GM21447 (cell line): ENCODE data around the gene PCSK5.
"Not testable (repeated sequence)": the region's sequence is repeated elsewhere in the genome, so short reads cannot be mapped to it uniquely, and the experiment has no call there.

Experiments used
- ATAC-seq: cut with Tn5 transposase; IDR thresholded peaks from one replicate; pipeline ENCODE4 v1.9.1; 2021; ENCODE audit not compliant: unreplicated experiment

PCSK5 gene

GRCh38 chr9:75962013-75962661 lies 71.7 kb downstream of the PCSK5 start:
- ATAC-seq, result no peak

GRCh38 chr9:75962662-75963036 lies 72.2 kb downstream of the PCSK5 start:
- ATAC-seq, result no peak

- not testable (repeated sequence) for ATAC-seq
Observed at GRCh38 chr9:75963321-75963720, 72.8 kb downstream of the PCSK5 start.

- ATAC-seq, result no peak
Observed at GRCh38 chr9:75964427-75964826, 74.0 kb downstream of the PCSK5 start.

- ATAC-seq, result no peak
Observed at GRCh38 chr9:75965231-75965630, 74.8 kb downstream of the PCSK5 start.

GRCh38 chr9:75967556-75967955 lies 77.1 kb downstream of the PCSK5 start:
- ATAC-seq, result no peak

GRCh38 chr9:75974016-75974766 lies 83.7 kb downstream of the PCSK5 start:
- no peak for ATAC-seq

- ATAC-seq, result no peak
Observed at GRCh38 chr9:75975071-75975470, 84.6 kb downstream of the PCSK5 start.

GRCh38 chr9:75976549-75976948 lies 86.1 kb downstream of the PCSK5 start:
- no peak for ATAC-seq

- no peak for ATAC-seq
Observed at GRCh38 chr9:75979362-75979761, 88.9 kb downstream of the PCSK5 start.

- no peak for ATAC-seq
Observed at GRCh38 chr9:75983319-75984045, 93.0 kb downstream of the PCSK5 start.

GRCh38 chr9:75985515-75985914 lies 95.0 kb downstream of the PCSK5 start:
- ATAC-seq, result no peak

- no peak for ATAC-seq
Observed at GRCh38 chr9:75988663-75989062, 98.2 kb downstream of the PCSK5 start.

- no peak for ATAC-seq
Observed at GRCh38 chr9:75990156-75990555, 99.7 kb downstream of the PCSK5 start.

GRCh38 chr9:75990576-75991304 lies 100.3 kb downstream of the PCSK5 start:
- no peak for ATAC-seq

- no peak for ATAC-seq
Observed at GRCh38 chr9:75992482-75993206, 102.2 kb downstream of the PCSK5 start.

GRCh38 chr9:75993434-75993833 lies 103.0 kb downstream of the PCSK5 start:
- no peak for ATAC-seq

GRCh38 chr9:75995066-75995465 lies 104.6 kb downstream of the PCSK5 start:
- ATAC-seq, result no peak

- ATAC-seq, result no peak
Observed at GRCh38 chr9:75996726-75997125, 106.3 kb downstream of the PCSK5 start.

- ATAC-seq, result no peak
Observed at GRCh38 chr9:75997206-75997605, 106.7 kb downstream of the PCSK5 start.
